B cell (primary cell): ENCODE data around the gene HSD11B1. TPM values are rescaled to one million over a fixed set of nuclear protein-coding genes. Genes with fewer than 3 reads are reported as not detected.

ENCODE experiments used
- ATAC-seq: fragments of 200-7000 bp; cut with Tn5 transposase; one replicate; pipeline ENCODE4 v1.10.0; 2021; ENCODE audit warnings: low read depth, mild to moderate bottlenecking, moderate number of reproducible peaks, moderate library complexity
- CTCF ChIA-PET: fragments of 350-600 bp; sonication (Branson Sonifier 250); formaldehyde crosslinking; loops from one replicate; lab custom pipeline; 2021; ENCODE audit warnings: antibody characterized with exemption, inconsistent platforms; lab: Charles Lee
- POLR2A ChIA-PET: fragments of 350-600 bp; sonication (Branson Sonifier 250); formaldehyde crosslinking; loops from one replicate; lab custom pipeline; 2021; ENCODE audit warnings: antibody characterized with exemption; lab: Charles Lee
- DNase-seq: peaks from one replicate; pipeline ENCODE4 v3.0.0; 2013
- H2AFZ ChIP-seq: 2 replicates; pipeline ENCODE4 v1.6.1; 2012; ENCODE audit warnings: mild to moderate bottlenecking, low read depth, low read length; ENCODE audit not compliant: insufficient read depth, poor library complexity, severe bottlenecking
- H3K27ac ChIP-seq, 2 donors: 1 replicate in 1 of 2; 2 replicates in 1 of 2; pipeline ENCODE4 v1.5.1; 2012 to 2013; ENCODE audit warnings: low read length in 2 of 2, mild to moderate bottlenecking in 2 of 2, moderate library complexity in 1 of 2
- H3K27me3 ChIP-seq, 4 experiments: fragments of 200-600 bp in 1 of 4; sonication (generic) in 1 of 4; replicated peaks in 1 of 4; 1 replicate in 2 of 4; 2 replicates in 2 of 4; pipeline versions ENCODE4 v1.6.1 to v1.7.0; 2013 to 2016; ENCODE audit warnings: low read length in 3 of 4, mild to moderate bottlenecking in 2 of 4, mixed read lengths in 1 of 4, moderate library complexity in 1 of 4; ENCODE audit not compliant: insufficient read depth in 4 of 4, control insufficient read depth in 3 of 4; ENCODE audit errors: control extremely low read depth in 1 of 4
- H3K36me3 ChIP-seq, 2 experiments: replicated peaks in 1 of 2; 1 replicate in 1 of 2; 2 replicates in 1 of 2; pipeline versions ENCODE4 v1.6.1 to v1.7.1; 2013; ENCODE audit warnings: low read length in 1 of 2; ENCODE audit not compliant: insufficient read depth in 2 of 2, control insufficient read depth in 1 of 2; ENCODE audit errors: control extremely low read depth in 1 of 2, extremely low read depth in 1 of 2
- H3K4me1 ChIP-seq, 2 donors: fragments of 200-600 bp in 1 of 2; sonication (generic) in 1 of 2; 1 replicate in 1 of 2; 2 replicates in 1 of 2; pipeline versions ENCODE4 v1.5.1 to v1.6.1; 2013 to 2017; ENCODE audit warnings: low read length in 2 of 2; ENCODE audit not compliant: control insufficient read depth in 2 of 2, insufficient read depth in 2 of 2
- H3K4me2 ChIP-seq: replicated peaks from 2 replicates; pipeline ENCODE3; 2012; ENCODE audit warnings: mild to moderate bottlenecking, low read depth, low read length; ENCODE audit not compliant: poor library complexity, severe bottlenecking
- H3K4me3 ChIP-seq, 5 experiments: fragments of 200-600 bp in 1 of 5; sonication (generic) in 1 of 5; 1 replicate in 3 of 5; 2 replicates in 2 of 5; pipeline versions ENCODE4 v1.5.1 to v1.7.0; 2011 to 2016; ENCODE audit warnings: low read length in 4 of 5, mild to moderate bottlenecking in 4 of 5, low read depth in 2 of 5, control low read depth in 1 of 5, moderate library complexity in 1 of 5; ENCODE audit not compliant: insufficient read depth in 1 of 5; ENCODE audit errors: control extremely low read depth in 1 of 5, extremely low read depth in 1 of 5
- H3K79me2 ChIP-seq: fragments of 200-600 bp; sonication (generic); one replicate; pipeline ENCODE4 v1.6.0; 2016; ENCODE audit warnings: low read length; ENCODE audit not compliant: control insufficient read depth, insufficient read depth
- H3K9ac ChIP-seq: fragments of 200-600 bp; sonication (generic); 2 replicates; pipeline ENCODE4 v1.6.1; 2017; ENCODE audit warnings: mild to moderate bottlenecking, low read length, moderate library complexity
- H3K9me3 ChIP-seq, 3 donors: one replicate each; pipeline versions ENCODE4 v1.6.1 to v1.7.1; 2013; ENCODE audit warnings: low read length in 2 of 3; ENCODE audit not compliant: control insufficient read depth in 2 of 3, insufficient read depth in 1 of 3; ENCODE audit errors: control extremely low read depth in 1 of 3
- H4K20me1 ChIP-seq: 2 replicates; pipeline ENCODE4 v1.6.0; 2012; ENCODE audit warnings: mild to moderate bottlenecking, low read length; ENCODE audit not compliant: insufficient read depth, control insufficient read depth, poor library complexity, severe bottlenecking
- H3K27ac Mint-ChIP-seq: one replicate; pipeline ENCODE4 v1.8.0; 2021; ENCODE audit warnings: mixed read lengths
- H3K27me3 Mint-ChIP-seq: one replicate; pipeline ENCODE4 v1.8.0; 2021; ENCODE audit warnings: mixed read lengths
- H3K4me1 Mint-ChIP-seq: one replicate; pipeline ENCODE4 v1.8.0; 2021; ENCODE audit warnings: mixed read lengths
- H3K4me3 Mint-ChIP-seq: one replicate; pipeline ENCODE4 v1.8.0; 2021; ENCODE audit warnings: mixed read lengths
- H3K9me3 Mint-ChIP-seq: one replicate; pipeline ENCODE4 v1.8.0; 2022; ENCODE audit warnings: mixed read lengths; ENCODE audit not compliant: insufficient read depth
- CTCF ChIP-seq: fragments of 200-600 bp; IDR thresholded peaks from one replicate; pipeline ENCODE4 v1.8.0; 2022; ENCODE audit warnings: antibody characterized with exemption, mild to moderate bottlenecking
- EZH2 ChIP-seq: IDR thresholded peaks from 2 replicates; pipeline ENCODE4 v1.6.1; 2012; ENCODE audit warnings: borderline replicate concordance, low read depth, mild to moderate bottlenecking, moderate library complexity, low read length; ENCODE audit not compliant: insufficient read depth, poor library complexity, severe bottlenecking
- WGBS: methylation state at CpG from one replicate; pipeline ENCODE4 v1.1.5; 2013; ENCODE audit warnings: missing lambda C conversion rate; ENCODE audit not compliant: insufficient coverage; 5-methylcytosine and 5-hydroxymethylcytosine counted together
- intact Hi-C: fragments of 100-400 bp; cut with micrococcal nuclease; formaldehyde crosslinking; loops from one replicate; pipeline ENCODE4 v1.10.0; 2022
- polyA plus RNA-seq: library from polyadenylated mRNA; depleted of rRNA; stranded (reverse); fragments of >200 nt; gene quantifications from 2 replicates; pipeline ENCODE4 v1.2.3, GENCODE V29; 2012
- total RNA-seq, 2 donors: library from RNA; stranded (reverse); fragments of 120-200 nt in 1 of 2; gene quantifications; 1 replicate in 1 of 2; 2 replicates in 1 of 2; pipeline versions ENCODE4 v1.2.3 to v1.2.4, GENCODE V29; 2013 to 2022

Gene HSD11B1
- total and polyA plus RNA-seq, 2 donors (not counting 1 experiment from before 2014, with no cell fraction given): not detected

GRCh38 chr1:209723265-209723664, 18.6 kb downstream of the HSD11B1 start:
- no peaks in the 10 kb centered on the region for H3K27me3 Mint-ChIP-seq
- H3K4me3 Mint-ChIP-seq: no peak overlapping the region
- H4K20me1 ChIP-seq: no peaks in the 10 kb centered on the region
- TF ChIP-seq EZH2 (no peak), CTCF (no peak)
- no peak overlapping the region for H2AFZ ChIP-seq
- no CpG with 5 or more reads among the region's 3 CpGs for WGBS
- no peaks in the 10 kb centered on the region for H3K9me3 ChIP-seq
- H3K9ac ChIP-seq: no peak overlapping the region
- no peaks in the 10 kb centered on the region for H3K4me1 Mint-ChIP-seq
- no peak overlapping the region for H3K4me3 ChIP-seq
- intact Hi-C loops: no loop called here
- no peak overlapping the region for H3K4me2 ChIP-seq
- H3K27me3 ChIP-seq: no peaks in the 10 kb centered on the region
- DNase-seq (no peak), ATAC-seq (no peak)
- POLR2A ChIA-PET: no interaction called here
- no peaks in the 10 kb centered on the region for H3K9me3 Mint-ChIP-seq
- H3K36me3 ChIP-seq: no peaks in the 10 kb centered on the region
- no peak overlapping the region for H3K27ac Mint-ChIP-seq
- no peaks in the 10 kb centered on the region for H3K4me1 ChIP-seq
- H3K79me2 ChIP-seq: no peaks in the 10 kb centered on the region
- no peak overlapping the region for H3K27ac ChIP-seq
- CTCF ChIA-PET: interaction anchor here (1.3 kb wide), 1 partner anchor 25 kb away, joined by 3 read pairs; no protein-coding TSS in a partner anchor

- TF ChIP-seq CTCF (no peak), EZH2 (no peak)
- DNase-seq (no peak), ATAC-seq (no peak)
- no peaks in the 10 kb centered on the region for H3K4me1 Mint-ChIP-seq
- Histone ChIP-seq H4K20me1 (no peaks in the 10 kb centered on the region), H2AFZ (no peak overlapping the region), H3K36me3 (no peaks in the 10 kb centered on the region), H3K9ac (no peak overlapping the region), H3K9me3 (no peaks in the 10 kb centered on the region), H3K4me1 (no peaks in the 10 kb centered on the region), H3K4me3 (no peak overlapping the region), H3K79me2 (no peaks in the 10 kb centered on the region), H3K27ac (no peak overlapping the region), H3K27me3 (no peaks in the 10 kb centered on the region), H3K4me2 (no peak overlapping the region)
- intact Hi-C loops: no loop called here
- H3K9me3 Mint-ChIP-seq: no peaks in the 10 kb centered on the region
- ChIA-PET POLR2A (no interaction called here), CTCF (no interaction called here)
- no peak overlapping the region for H3K4me3 Mint-ChIP-seq
- 50% methylated on average over 1 of the region's 3 CpGs for WGBS
- no peaks in the 10 kb centered on the region for H3K27me3 Mint-ChIP-seq
- H3K27ac Mint-ChIP-seq: no peak overlapping the region
Observed at GRCh38 chr1:209723756-209724693, 19.4 kb downstream of the HSD11B1 start.
